ENCODE data around the gene SYNGAP1.

SYNGAP1 gene

GRCh38 chr6:33439956-33440648 is 20.2 kb downstream of the SYNGAP1 start:
- no peak for DNase-seq (ENCODE audit: low read depth)

DNA sequence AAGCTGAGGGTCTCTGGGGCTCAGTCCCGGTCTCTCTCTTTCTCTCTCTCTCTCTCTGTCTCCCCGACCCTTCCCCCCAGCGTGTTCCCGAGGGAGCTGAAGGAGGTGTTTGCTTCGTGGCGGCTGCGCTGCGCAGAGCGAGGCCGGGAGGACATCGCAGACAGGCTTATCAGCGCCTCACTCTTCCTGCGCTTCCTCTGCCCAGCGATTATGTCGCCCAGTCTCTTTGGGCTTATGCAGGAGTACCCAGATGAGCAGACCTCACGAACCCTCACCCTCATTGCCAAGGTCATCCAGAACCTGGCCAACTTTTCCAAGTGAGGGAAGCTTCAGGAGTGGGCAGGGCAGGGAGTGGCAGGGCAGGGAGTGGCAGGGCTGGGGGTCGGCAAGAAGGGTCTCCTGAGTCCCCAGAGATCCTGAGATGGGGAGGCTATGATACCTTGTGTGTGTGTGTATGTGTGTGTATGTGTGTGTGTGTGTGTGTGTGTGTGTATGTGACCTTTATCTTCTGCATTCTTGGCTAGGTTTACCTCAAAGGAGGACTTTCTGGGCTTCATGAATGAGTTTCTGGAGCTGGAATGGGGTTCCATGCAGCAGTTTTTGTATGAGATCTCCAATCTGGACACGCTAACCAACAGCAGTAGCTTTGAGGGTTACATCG is 20.9 kb downstream of the SYNGAP1 start:
- no peak for DNase-seq (ENCODE audit: low read depth)

DNA sequence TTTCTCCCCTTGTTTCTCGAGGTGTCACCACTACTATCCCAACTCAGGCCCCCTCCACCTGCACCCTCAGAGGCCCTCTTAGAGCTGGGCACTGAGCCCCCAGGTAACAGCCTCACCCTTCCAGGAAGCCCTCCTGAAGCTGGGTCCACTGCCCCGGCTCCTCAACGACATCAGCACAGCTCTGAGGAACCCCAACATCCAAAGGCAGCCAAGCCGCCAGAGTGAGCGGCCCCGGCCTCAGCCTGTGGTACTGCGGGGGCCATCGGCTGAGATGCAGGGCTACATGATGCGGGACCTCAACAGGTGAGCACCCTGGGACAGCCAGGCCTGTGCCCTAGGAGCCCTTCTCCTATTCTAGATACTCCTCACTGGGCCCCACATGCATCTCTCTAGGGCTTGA is 21.6 kb downstream of the SYNGAP1 start:
- no peak for DNase-seq (ENCODE audit: low read depth)

- no peak for DNase-seq (ENCODE audit: low read depth)
Measured at GRCh38 chr6:33442283-33442682, 22.4 kb downstream of the SYNGAP1 start.

GRCh38 chr6:33443025-33443424 is 23.2 kb downstream of the SYNGAP1 start:
- DNase-seq (ENCODE audit: low read depth), result no peak

- DNase-seq (ENCODE audit: low read depth), result no peak
Measured at GRCh38 chr6:33443619-33444504, 24.0 kb downstream of the SYNGAP1 start.

GRCh38 chr6:33445119-33445603 is 25.3 kb downstream of the SYNGAP1 start:
- DNase-seq (ENCODE audit: low read depth), result no peak

- DNase-seq (ENCODE audit: low read depth), result no peak
Measured at GRCh38 chr6:33446356-33446755, 26.5 kb downstream of the SYNGAP1 start.

GRCh38 chr6:33450434-33450833 is 30.6 kb downstream of the SYNGAP1 start:
- DNase-seq (ENCODE audit: low read depth), result no peak

DNA sequence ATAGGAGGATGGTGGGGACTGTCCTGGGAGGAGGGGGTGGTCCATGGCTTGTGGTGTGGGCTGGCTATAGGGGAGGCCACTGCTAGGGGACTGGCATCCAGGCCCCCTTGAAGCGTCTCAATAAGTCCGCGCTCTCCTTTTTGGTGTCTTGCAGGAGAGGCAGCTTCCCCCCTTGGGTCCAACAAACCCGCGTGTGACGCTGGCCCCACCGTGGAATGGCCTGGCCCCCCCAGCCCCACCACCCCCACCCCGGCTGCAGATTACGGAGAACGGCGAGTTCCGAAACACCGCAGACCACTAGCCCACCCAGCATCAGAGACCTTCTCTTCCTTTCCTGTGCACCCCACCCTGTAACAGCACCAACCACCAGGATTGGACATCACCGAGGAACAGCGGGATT is 31.7 kb downstream of the SYNGAP1 start:
- no peak for DNase-seq (ENCODE audit: low read depth)

- no peak for DNase-seq (ENCODE audit: low read depth)
Measured at GRCh38 chr6:33452496-33452895, 32.6 kb downstream of the SYNGAP1 start.

DNA sequence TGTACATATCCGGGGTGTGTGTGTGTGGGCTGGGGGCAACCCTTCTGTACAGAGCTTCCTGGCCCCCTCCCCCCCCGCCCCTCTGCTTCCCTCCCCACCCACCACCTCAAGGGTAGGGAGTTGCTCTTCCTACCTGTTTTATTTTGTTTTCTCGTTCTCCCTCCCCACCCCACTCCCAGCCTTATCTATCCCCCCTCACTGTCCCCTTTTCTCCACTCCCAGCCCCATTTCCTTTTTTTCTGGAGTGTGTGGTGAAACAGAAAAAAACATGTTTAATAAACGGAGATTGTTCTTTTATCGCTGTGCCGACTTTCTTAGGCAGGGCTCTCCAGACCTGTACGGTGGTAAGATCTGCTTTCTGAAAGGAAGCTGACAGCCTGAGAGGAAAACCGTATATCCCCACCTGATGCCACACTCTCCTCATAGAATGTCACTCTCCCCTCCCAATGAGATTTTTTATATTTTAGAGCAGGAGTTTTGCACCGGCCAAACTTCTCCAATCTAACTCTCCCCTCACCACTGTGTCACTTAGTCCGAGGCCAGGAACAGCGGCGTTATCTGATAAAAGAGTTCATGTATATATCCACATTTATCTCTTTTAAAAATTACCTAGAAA is 33.6 kb downstream of the SYNGAP1 start:
- no peak for DNase-seq (ENCODE audit: low read depth)

GRCh38 chr6:33454009-33454946 is 34.4 kb downstream of the SYNGAP1 start, which contains the start of gene ZBTB9:
TSS of gene ZBTB9 (plus strand) at chr6:33454576. CDS start at chr6:33455101, 525 bp downstream.
- peak; percentile 91 for DNase-seq (ENCODE audit: low read depth)

DNA sequence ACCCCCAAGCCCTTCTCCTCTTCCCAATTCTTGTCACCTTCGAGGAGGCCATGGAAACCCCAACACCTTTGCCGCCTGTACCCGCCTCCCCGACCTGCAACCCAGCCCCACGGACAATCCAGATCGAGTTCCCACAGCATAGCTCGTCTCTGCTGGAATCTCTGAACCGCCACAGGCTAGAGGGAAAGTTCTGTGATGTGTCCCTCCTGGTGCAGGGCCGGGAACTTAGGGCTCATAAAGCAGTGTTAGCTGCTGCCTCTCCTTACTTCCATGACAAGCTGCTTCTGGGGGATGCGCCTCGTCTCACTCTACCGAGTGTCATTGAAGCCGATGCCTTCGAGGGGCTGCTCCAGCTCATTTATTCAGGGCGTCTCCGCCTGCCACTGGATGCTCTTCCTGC is 35.2 kb downstream of the SYNGAP1 start:
- DNase-seq (ENCODE audit: low read depth), result no peak

DNA sequence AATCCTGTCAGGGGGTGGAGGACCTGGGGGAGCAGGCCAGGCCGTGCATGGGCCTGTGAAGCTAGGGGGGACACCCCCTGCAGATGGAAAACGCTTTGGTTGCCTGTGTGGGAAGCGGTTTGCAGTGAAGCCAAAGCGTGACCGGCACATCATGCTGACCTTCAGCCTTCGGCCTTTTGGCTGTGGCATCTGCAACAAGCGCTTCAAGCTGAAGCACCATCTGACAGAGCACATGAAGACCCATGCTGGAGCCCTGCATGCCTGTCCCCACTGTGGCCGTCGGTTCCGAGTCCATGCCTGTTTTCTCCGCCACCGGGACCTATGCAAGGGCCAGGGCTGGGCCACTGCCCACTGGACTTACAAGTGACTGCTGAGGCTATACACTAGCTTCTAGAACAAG is 36.3 kb downstream of the SYNGAP1 start:
- no peak for DNase-seq (ENCODE audit: low read depth)

DNA sequence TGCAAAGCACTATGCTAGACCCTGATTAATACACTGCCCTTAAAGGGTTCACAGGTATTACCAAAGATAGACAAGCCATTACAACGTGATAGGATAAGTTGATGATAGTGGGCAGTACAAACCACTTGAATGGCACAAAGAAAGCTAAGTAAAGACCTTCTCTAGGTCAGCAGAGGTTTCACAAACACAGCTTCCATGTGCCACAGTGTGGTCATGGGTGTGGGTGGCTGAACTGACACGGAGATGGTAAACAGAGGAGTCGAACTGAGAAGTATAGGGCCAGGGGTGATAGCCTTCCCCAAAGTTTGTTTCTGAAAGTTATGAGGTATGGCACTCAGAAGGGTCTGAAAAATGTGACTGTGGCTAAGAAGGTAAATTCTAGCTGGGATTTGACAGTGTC is 38.8 kb downstream of the SYNGAP1 start:
- DNase-seq (ENCODE audit: low read depth), result no peak

- no peak for DNase-seq (ENCODE audit: low read depth)
Measured at GRCh38 chr6:33459226-33459625, 39.4 kb downstream of the SYNGAP1 start.

- DNase-seq (ENCODE audit: low read depth), result no peak
Measured at GRCh38 chr6:33466075-33466735, 46.3 kb downstream of the SYNGAP1 start.

DNA sequence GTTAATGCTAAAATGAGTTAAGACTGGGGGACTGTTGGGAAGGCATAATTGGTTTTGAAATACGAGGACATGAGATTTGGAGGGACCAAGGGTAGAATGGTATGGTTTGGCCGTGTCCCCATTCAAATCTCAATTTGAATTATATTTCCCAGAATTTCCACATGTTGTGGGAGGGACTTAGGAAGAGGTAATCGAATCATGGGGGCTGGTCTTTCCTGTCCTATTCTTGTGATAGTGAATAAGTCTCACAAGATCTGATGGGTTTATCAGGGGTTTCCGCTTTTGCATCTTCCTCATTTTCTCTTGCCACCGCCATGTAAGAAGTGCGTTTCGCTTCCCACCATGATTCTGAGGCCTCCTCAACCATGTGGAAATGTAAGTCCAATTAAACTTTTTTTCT is 47.2 kb downstream of the SYNGAP1 start:
- DNase-seq (ENCODE audit: low read depth), result no peak

DNA sequence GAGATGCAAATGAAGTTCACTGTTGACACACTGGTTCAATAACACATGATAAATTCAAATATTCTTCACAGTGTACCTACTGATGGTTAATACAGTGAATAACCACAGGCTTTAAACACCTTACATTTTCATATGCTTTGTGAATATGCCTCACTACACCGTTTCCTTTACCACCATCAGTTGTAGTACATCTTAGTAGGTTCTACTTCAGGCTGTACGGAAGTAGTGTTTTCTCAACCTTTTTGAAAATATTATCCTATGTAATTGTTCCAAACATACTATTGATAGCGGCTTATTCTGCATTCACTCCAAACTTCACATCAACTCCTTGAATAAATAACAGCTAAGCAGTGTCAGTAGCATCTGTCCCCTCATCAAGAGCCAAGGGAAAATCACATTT is 49.8 kb downstream of the SYNGAP1 start:
- DNase-seq (ENCODE audit: low read depth), result no peak
